Activated CD4-positive, alpha-beta T cell treated with anti-CD3 and anti-CD28 coated beads, Interleukin-2, amount 10 ng/mL, durations not matched to agents 7 days and 5 days (primary cell): ENCODE measurements around the gene IL18BP. TPM values are rescaled to one million over a fixed set of nuclear protein-coding genes. Genes with fewer than 3 reads are reported as not detected.

Experiments
- CTCF ChIA-PET: fragments of 350-600 bp; sonication (Branson Sonifier 250); formaldehyde crosslinking; loops from one replicate; lab custom pipeline; 2021; ENCODE audit warnings: antibody characterized with exemption; lab: Charles Lee
- POLR2A ChIA-PET: fragments of 350-600 bp; sonication (Branson Sonifier 250); formaldehyde crosslinking; loops from one replicate; lab custom pipeline; 2021; ENCODE audit warnings: antibody characterized with exemption; lab: Charles Lee
- DNase-seq: peaks from one replicate; pipeline ENCODE4 v3.0.0-alpha.2; 2020
- H3K27ac Mint-ChIP-seq: one replicate; pipeline ENCODE4 v1.8.0; 2021; ENCODE audit warnings: mild to moderate bottlenecking, moderate library complexity, mixed read lengths
- H3K27me3 Mint-ChIP-seq: one replicate; pipeline ENCODE4 v1.8.0; 2021; ENCODE audit warnings: mixed read lengths
- H3K36me3 Mint-ChIP-seq: one replicate; pipeline ENCODE4 v1.8.0; 2021; ENCODE audit warnings: low read depth, mixed read lengths
- H3K4me1 Mint-ChIP-seq: one replicate; pipeline ENCODE4 v1.8.0; 2021; ENCODE audit warnings: mixed read lengths
- H3K4me3 Mint-ChIP-seq: one replicate; pipeline ENCODE4 v1.8.0; 2021; ENCODE audit warnings: mild to moderate bottlenecking, moderate library complexity, mixed read lengths
- H3K9me3 Mint-ChIP-seq: one replicate; pipeline ENCODE4 v1.8.0; 2021; ENCODE audit warnings: mixed read lengths
- total RNA-seq, 2 experiments: library from RNA; stranded (reverse); gene quantifications; one replicate each; pipeline ENCODE4 v1.2.3, GENCODE V29; 2021

The IL18BP gene
- total RNA-seq, 2 experiments from 2014 or later = 15.3 to 16.5 TPM

- no peak for DNase-seq
- no peak overlapping the region for H3K27ac Mint-ChIP-seq
- peaks cover 64% of the 10 kb centered on the region for H3K36me3 Mint-ChIP-seq
- no peak overlapping the region for H3K4me3 Mint-ChIP-seq
- H3K27me3 Mint-ChIP-seq = no peaks in the 10 kb centered on the region
- POLR2A ChIA-PET = no interaction called here
- no peaks in the 10 kb centered on the region for H3K9me3 Mint-ChIP-seq
- CTCF ChIA-PET = interaction anchor here (0.5 to 2.3 kb wide), 5 partner anchors 9 to 739 kb away, joined by 3 to 7 read pairs (median 4); no protein-coding TSS in a partner anchor
- no peaks in the 10 kb centered on the region for H3K4me1 Mint-ChIP-seq
Observed at GRCh38 chr11:72006309-72007088, 7.8 kb downstream of the IL18BP start.

DNA sequence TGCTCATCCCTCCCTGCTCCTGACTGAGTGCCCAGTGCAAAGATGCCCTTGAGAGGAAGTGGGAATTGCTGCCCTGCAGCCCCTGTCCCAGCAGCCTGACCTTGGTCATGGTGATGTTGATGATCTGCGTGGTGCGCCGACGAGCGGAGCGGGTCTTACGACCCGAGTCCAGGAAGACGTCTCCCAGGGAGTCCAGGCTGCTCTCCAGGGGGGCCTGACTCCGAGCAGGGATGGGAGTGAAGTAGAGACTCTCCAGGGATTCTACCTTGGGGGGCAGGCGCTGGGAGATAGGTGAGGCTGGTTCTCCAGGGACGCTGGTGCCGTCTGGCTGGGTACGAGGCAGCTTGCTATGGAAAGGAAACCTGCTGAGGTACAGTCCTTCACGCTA, 8.4 kb downstream of the IL18BP start:
- no peak for DNase-seq
- Mint-ChIP-seq H3K4me3 (no peak overlapping the region), H3K4me1 (no peaks in the 10 kb centered on the region), H3K27ac (no peak overlapping the region), H3K27me3 (no peaks in the 10 kb centered on the region), H3K36me3 (peaks cover 65% of the 10 kb centered on the region), H3K9me3 (no peaks in the 10 kb centered on the region)
- POLR2A ChIA-PET = no interaction called here
- CTCF ChIA-PET = interaction anchor here (0.5 to 2.3 kb wide), 4 partner anchors 9 to 738 kb away, joined by 3 to 7 read pairs (median 4); no protein-coding TSS in a partner anchor

GRCh38 chr11:72007587-72007986, 8.9 kb downstream of the IL18BP start:
- no peak overlapping the region for H3K27ac Mint-ChIP-seq
- no peaks in the 10 kb centered on the region for H3K27me3 Mint-ChIP-seq
- H3K4me3 Mint-ChIP-seq = no peak overlapping the region
- peaks cover 61% of the 10 kb centered on the region for H3K36me3 Mint-ChIP-seq
- POLR2A ChIA-PET = no interaction called here
- no peaks in the 10 kb centered on the region for H3K9me3 Mint-ChIP-seq
- CTCF ChIA-PET = interaction anchor here (1.1 to 2.3 kb wide), 4 partner anchors 8 to 18 kb away, joined by 3 to 7 read pairs (median 4); no protein-coding TSS in a partner anchor
- H3K4me1 Mint-ChIP-seq = no peaks in the 10 kb centered on the region
- no peak for DNase-seq

GRCh38 chr11:72008728-72009127, 10.0 kb downstream of the IL18BP start:
- ChIA-PET CTCF (interaction anchor here (1.5 to 1.6 kb wide), 2 partner anchors 9 to 16 kb away, joined by 3 to 4 read pairs; no protein-coding TSS in a partner anchor), POLR2A (no interaction called here)

GRCh38 chr11:72009156-72009555, 10.4 kb downstream of the IL18BP start:
- Mint-ChIP-seq H3K27me3 (no peaks in the 10 kb centered on the region), H3K9me3 (no peaks in the 10 kb centered on the region), H3K27ac (peak overlapping the region; percentile 20), H3K4me3 (no peak overlapping the region), H3K36me3 (peaks cover 60% of the 10 kb centered on the region), H3K4me1 (no peaks in the 10 kb centered on the region)
- CTCF ChIA-PET = interaction anchor here (1.5 to 1.6 kb wide), 2 partner anchors 9 to 16 kb away, joined by 3 to 4 read pairs; no protein-coding TSS in a partner anchor
- POLR2A ChIA-PET = no interaction called here
- no peak for DNase-seq

More at GRCh38 chr11:72008728-72009127, 10.0 kb downstream of the IL18BP start:
- no peaks in the 10 kb centered on the region for H3K4me1 Mint-ChIP-seq
- DNase-seq = no peak
- H3K27me3 Mint-ChIP-seq = no peaks in the 10 kb centered on the region
- peak overlapping the region; percentile 46 for H3K27ac Mint-ChIP-seq
- no peaks in the 10 kb centered on the region for H3K9me3 Mint-ChIP-seq
- H3K36me3 Mint-ChIP-seq = peaks cover 63% of the 10 kb centered on the region
- no peak overlapping the region for H3K4me3 Mint-ChIP-seq

DNA sequence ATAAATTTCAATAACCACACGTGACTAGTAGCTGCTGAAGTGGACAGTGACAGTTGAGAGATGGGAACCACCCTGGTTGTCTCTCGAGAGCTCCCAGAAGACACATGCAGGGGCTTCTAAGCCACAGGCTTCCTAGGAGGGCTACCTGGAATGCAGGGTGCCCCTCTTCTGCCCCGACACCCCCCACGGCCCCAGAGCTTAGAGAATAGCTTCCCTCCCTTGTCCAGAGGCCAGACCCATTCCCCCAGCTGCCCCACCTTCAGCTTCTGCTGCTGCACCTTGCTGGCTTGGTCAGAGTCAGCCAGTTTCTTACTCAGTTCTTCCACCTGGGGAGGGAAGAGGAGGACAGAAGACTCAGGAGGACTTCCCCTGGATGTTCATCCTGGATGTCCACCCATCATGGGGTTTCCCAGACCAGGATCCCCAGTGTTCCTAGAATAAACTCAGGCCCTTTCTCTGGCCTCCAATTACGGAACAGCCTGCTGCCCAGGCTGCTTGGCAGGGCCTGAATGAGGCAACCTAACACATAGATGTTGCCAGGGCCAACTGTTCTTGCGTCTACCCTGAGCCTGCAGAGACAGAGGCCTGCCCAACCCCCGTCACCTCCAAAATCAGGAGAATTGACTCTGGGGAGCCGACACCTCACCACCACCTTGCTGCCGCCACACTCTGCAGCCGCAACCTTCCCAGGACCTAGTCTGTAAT, 12.0 kb downstream of the IL18BP start:
- Mint-ChIP-seq H3K27ac (peak overlapping the region; percentile 33), H3K9me3 (no peaks in the 10 kb centered on the region), H3K36me3 (peaks cover 63% of the 10 kb centered on the region), H3K4me3 (no peak overlapping the region), H3K27me3 (no peaks in the 10 kb centered on the region), H3K4me1 (no peaks in the 10 kb centered on the region)
- no peak for DNase-seq
- POLR2A ChIA-PET = no interaction called here
- CTCF ChIA-PET = no interaction called here

DNA sequence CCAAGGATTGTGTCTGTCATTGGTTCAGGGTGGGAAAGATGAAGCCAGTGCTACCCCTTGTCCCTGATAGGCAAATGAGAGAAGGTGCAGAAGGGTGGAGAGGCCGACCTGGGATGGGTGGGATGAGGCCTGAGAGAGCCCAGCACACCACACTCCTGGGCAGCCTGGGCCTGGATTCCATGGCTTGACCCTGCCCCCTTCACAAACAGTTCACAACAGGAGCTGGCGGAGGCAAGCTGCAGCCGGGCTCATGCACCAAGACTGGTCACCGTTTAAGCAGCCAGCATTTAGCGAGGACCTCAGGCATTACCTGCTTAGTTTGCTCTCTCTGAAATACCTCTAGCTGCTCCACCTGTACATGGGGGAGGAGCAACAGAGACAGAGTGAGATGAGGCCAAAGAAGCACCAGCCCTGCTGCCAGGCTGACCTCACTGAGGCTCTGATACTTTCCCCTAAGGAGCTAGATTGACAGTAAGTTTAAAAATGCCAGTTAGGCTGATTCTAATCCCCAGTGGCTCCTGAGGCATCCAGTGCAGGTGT, 13.5 kb downstream of the IL18BP start:
- DNase-seq = no peak
- peaks cover 64% of the 10 kb centered on the region for H3K36me3 Mint-ChIP-seq
- POLR2A ChIA-PET = no interaction called here

GRCh38 chr11:72012897-72013721, 14.4 kb downstream of the IL18BP start:
- no peaks in the 10 kb centered on the region for H3K4me1 Mint-ChIP-seq
- no peak overlapping the region for H3K4me3 Mint-ChIP-seq
- H3K27ac Mint-ChIP-seq = no peak overlapping the region
- ChIA-PET CTCF (interaction anchor here (1.1 to 6.7 kb wide), 5 partner anchors 12 to 131 kb away, joined by 3 to 42 read pairs (median 7); partner anchors contain the start of gene IL18BP), POLR2A (interaction anchor here (0.5 kb wide), 1 partner anchor 8 kb away, joined by 3 read pairs; no protein-coding TSS in a partner anchor)
- no peaks in the 10 kb centered on the region for H3K27me3 Mint-ChIP-seq
- H3K9me3 Mint-ChIP-seq = no peaks in the 10 kb centered on the region
- DNase-seq = no peak
- H3K36me3 Mint-ChIP-seq = peaks cover 62% of the 10 kb centered on the region

More for the DNA sequence above, 13.5 kb downstream of the IL18BP start:
- H3K27ac Mint-ChIP-seq = peak overlapping the region; percentile 5
- H3K9me3 Mint-ChIP-seq = no peaks in the 10 kb centered on the region
- no peaks in the 10 kb centered on the region for H3K27me3 Mint-ChIP-seq
- CTCF ChIA-PET = interaction anchor here (1.1 to 6.7 kb wide), 5 partner anchors 13 to 132 kb away, joined by 3 to 42 read pairs (median 7); partner anchors contain the start of gene IL18BP
- H3K4me1 Mint-ChIP-seq = no peaks in the 10 kb centered on the region
- H3K4me3 Mint-ChIP-seq = no peak overlapping the region

DNA sequence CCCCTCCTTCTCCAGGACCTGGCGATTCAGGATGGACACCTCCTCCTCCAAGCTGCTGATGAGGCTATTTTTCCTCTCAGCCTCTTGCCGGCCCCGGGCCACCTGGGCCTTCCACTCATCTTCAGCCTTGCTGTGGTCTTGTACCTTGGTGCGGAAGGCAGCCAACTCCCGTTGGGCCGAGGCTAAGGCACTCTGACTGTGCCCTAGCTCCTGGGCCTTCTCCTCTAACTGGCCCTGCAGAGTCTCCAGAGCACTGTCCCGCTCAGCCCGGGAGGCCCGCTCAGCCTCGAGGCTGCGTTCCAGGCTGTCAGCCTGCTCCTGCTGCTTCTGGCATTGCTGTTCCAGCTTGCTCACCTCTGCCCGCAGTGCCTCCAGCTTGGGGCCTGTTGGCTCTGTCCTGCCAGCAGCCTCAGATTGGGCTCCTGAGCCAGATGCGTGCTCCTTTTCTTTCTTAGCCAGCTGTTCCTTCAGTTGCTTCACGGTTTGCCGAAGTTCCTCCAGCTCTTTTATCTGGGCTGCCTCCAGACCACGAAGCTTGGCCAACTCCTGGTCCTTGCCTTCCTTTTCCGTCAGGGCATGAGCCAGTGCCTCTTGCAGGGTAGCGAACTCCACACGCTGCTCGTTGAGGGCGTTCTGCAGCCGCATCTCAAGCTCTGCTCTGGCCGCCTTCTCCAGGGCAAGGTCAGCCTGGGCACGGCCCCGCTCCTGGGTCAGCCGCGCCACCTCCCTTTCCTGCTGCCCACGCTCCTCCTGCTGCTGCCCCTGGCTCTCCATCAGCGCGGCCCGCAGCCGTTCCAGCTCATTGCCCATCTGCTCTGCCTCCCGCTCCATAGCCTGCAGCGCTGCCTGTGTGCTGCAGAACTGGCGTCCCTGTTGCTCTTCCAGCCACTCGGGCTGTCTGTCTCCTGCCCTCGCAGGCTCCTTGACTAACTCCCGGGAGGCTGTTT, 15.3 kb downstream of the IL18BP start:
- no peaks in the 10 kb centered on the region for H3K27me3 Mint-ChIP-seq
- H3K36me3 Mint-ChIP-seq = peaks cover 66% of the 10 kb centered on the region
- DNase-seq = no peak
- H3K27ac Mint-ChIP-seq = no peak overlapping the region
- H3K4me3 Mint-ChIP-seq = no peak overlapping the region
- CTCF ChIA-PET = interaction anchor here (1.1 to 6.7 kb wide), 8 partner anchors 11 to 130 kb away, joined by 3 to 42 read pairs (median 7); partner anchors contain the start of gene IL18BP
- H3K9me3 Mint-ChIP-seq = no peaks in the 10 kb centered on the region
- no peaks in the 10 kb centered on the region for H3K4me1 Mint-ChIP-seq
- POLR2A ChIA-PET = interaction anchor here (0.5 kb wide), 1 partner anchor 7 kb away, joined by 3 read pairs; no protein-coding TSS in a partner anchor

GRCh38 chr11:72014761-72015320, 16.1 kb downstream of the IL18BP start:
- Mint-ChIP-seq H3K9me3 (no peaks in the 10 kb centered on the region), H3K27ac (no peak overlapping the region), H3K36me3 (peaks cover 66% of the 10 kb centered on the region), H3K4me1 (no peaks in the 10 kb centered on the region), H3K27me3 (no peaks in the 10 kb centered on the region), H3K4me3 (no peak overlapping the region)
- POLR2A ChIA-PET = interaction anchor here (1.7 kb wide), 1 partner anchor 17 kb away, joined by 4 read pairs; the partner anchor contains the start of gene IL18BP
- DNase-seq = no peak
- CTCF ChIA-PET = interaction anchor here (0.5 to 6.7 kb wide), 9 partner anchors 11 to 129 kb away, joined by 3 to 42 read pairs (median 7); partner anchors contain the start of gene IL18BP
